Germinal center (tissue), 1 donor: ENCODE data around the gene SHISA5.
"Not testable (repeated sequence)": the region's sequence is repeated elsewhere in the genome, so short reads cannot be mapped to it uniquely, and the experiment has no call there.

Experiments used
- DNase-seq: peaks from one replicate; pipeline ENCODE4 v3.0.0; 2012; ENCODE audit warnings: mixed read lengths, low spot score

The SHISA5 gene

DNA sequence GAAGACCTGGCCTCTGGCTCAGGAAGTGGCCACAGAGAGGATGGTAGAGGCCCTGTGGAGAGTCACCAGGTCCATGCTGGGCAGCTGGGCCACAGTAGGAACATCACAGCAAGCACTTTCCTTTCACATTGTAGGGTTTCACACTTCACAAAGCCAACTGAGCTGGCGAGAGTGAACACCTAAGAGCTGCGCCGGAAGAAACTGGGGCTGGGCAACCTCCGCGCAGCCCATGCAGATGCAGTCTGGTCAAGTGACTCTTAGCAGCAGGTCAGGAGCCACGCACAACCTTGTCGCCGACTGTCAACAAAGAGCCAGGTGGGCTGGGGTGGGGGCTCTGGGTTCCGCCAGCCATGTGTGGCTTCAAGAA, 15.3 kb upstream of the SHISA5 start:
- DNase-seq: no peak

DNA sequence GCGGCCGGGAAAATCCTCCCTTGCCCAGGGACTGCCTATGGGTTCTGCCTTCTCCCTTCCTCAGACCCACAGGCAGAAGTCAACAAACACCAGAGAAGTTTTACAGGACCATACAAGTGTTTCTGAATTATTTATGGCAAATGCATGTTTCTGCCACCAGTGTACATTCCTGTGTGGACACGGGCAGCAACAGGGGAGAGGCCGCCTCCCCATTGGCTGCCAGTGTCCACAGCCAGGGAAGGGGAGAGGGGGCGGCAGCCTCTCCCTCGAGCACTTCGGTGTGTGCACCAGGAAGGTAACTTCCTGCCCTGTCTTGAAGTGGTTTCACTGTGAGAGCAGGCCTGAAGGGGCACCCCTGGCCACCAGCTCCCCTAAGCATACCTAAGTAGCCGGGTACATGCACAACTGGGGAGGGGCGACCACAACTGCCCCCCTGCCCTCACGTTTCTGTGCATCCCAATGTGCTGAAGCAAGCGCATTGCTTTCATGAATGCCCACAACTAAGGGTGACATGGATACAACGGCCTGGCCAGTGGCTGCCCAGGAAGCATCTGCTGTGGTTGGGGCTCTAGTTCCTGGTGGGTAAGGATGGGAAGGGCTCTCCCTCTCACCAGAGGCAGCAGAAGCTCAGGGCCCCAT, 14.8 kb upstream of the SHISA5 start:
- DNase-seq: no peak

DNA sequence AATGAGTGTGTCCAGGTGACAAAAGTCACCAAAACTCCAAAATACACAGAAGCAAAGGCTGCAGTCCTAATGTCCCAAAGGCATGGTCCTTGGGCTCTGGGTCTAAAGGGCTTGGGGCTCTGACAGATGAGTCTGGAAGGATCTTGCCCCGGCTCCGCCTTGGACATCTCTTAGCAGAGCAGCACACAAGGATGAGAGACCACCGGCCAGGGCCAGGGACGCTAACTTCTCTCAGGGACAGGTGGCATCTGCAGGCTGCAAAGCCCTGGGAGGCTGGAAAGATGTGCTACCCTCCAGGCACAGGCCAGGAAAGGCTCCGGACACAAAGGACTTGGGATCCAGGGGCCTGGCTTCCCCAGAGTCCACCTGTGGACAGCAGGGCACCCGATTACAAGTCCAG, 14.1 kb upstream of the SHISA5 start:
- DNase-seq: no peak

DNA sequence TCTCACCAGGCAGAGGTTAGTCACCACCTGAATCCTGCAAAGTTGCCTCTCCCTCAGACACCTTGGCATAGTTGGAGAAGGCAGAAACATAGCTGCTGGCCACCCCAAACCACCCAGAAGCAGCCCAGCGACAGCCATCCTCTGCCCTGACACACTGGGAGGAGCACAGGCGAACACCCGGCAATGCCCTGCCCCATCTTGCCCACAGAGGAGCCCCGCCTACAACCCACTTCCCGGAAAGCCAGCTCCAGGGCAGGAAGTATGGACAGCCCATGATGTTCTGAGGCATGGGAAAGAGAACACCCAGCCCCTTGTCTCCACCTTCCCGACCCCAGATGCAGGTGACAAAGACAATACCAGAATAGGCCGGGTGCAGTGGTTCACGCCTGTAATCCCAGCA, 12.6 kb upstream of the SHISA5 start:
- DNase-seq: no peak

DNA sequence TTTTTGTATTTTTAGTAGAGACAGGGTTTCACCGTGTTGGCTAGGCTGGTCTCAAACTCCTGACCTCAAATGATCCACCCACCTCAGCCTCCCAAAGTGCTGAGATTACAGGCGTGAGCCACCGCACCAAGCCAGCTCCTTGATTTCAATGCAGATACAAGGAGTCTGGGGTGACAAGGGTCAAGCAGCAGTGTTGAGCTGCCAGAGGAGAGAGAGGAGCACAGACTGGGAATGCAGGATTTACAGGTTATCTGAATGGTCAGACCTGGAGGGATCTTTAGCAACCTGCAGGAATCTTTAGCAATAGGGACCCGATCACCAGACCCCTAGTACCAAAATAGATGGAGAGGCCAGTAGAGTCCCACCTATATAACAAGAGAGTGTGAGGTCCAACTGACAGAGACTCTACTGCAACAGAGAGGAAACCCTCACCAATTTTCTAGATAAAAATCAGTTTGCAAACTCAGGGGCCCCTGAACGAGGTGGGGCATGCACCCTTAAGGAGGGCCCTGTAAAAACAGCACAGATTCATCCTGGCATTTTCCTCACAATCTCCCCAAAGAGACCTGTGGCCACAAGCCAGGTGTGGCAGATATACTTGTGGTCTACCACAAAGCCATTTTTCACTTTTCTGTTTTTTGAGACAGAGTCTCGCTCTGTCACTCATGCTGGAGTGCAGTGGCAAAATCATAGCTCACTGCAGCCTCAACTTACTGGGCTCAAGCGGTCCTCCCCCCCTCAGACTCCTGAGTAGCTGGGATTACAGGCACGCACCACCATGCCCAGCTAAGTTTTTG, 10.7 kb upstream of the SHISA5 start:
- no peak for DNase-seq

DNA sequence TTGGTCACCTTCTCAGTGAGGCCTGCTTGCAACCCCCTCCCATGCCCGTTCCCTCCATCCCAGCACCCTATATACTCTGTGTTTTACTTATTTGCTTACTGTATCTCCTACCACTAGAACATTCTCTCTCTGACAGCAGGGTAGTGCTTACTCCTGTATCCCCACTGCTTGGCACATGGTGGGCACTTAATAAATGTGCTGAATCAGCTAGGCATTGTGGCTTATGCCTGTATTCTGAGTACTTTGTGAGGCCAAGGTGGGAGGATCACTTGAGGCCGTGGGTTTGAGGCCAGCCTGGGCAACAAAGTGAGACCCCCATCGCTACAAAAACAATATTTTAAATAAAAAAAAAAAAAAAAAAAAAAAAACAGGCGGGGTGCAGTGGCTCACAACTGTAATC, 7.6 kb upstream of the SHISA5 start:
- no peak for DNase-seq

DNA sequence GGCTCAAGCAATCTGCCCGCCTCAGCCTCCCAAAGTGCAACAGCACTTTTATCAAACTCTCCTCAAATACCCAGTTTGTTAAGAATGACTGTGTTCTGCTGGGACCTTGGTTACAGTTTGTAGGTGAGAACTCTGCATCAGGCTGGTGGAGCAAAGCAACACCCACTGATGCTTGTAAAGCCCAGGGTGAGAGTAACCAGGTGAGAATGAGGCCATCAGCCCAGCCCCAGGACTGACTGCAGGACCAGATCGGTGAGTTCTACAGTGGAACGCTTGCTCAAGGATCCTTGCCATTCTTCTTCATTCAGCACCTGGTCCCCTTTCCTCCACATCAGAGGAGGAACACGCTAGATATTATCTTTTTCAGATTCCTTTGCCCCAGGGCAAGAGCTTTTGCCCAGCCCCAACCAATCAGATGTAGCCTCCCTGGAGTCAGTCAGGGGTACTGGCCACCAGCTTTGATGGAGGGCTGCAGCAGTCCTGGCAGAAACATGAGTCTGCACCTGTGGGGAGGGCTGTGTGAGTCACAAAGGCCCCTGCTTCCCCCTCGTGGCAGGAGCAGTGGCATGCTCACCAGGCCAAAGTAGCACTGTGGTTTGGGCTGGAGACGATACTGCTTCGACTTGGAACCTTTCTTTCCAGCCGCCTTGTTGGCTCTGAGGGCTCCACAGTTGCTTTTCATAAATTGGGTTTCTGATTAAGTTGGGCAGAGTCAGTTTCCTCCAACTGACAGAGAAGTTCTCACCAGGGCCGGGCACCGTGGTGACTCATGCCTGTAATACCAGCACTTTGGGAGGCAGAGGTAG, 3.5 kb upstream of the SHISA5 start:
- peak; percentile 63 for DNase-seq

DNA sequence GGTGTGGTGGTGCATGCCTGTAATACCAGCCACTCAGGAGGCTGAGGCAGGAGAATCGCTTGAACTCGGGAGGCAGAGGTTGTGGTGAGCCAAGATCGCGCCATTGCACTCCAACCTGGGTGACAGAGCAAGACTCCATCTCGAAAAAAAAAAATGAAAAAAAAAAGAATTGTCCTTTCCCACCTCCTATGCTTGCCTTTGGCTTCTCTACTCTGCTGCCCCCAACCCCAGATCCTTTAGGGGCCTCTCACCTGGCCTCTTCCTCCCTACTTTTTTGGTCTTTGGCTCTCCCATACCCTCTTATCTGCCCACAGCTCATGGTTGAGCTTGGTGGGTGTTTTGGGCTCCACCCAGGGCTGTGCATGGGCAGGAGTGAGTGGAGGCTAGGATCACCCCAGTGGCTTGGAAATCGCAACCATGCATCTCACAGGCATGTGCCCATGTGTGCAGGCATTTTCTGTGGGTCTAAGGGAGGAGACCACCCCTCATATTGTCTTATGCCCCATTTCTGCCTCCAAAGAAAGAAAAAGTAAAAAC, 2.1 kb upstream of the SHISA5 start:
- DNase-seq: no peak

DNA sequence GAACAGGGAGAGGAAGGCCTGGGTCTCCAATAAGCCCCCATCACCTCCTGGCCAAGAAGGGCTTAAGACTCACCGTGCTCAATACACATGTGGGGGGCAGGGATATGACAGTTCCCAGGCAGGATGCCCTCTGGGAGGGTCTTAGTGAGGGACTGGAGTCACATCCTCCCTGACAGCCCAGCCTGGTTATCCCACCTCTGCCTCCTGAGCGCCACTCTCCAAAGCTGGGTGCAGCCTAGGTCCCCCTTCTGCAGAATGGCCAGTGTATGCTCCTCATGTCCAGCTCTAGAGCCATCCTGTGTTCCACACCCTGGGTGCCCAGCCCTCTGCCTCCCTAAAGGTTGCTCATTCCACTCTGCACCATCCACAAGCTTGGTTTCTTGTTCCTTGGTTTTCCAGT, 1.2 kb upstream of the SHISA5 start:
- DNase-seq: no peak

DNA sequence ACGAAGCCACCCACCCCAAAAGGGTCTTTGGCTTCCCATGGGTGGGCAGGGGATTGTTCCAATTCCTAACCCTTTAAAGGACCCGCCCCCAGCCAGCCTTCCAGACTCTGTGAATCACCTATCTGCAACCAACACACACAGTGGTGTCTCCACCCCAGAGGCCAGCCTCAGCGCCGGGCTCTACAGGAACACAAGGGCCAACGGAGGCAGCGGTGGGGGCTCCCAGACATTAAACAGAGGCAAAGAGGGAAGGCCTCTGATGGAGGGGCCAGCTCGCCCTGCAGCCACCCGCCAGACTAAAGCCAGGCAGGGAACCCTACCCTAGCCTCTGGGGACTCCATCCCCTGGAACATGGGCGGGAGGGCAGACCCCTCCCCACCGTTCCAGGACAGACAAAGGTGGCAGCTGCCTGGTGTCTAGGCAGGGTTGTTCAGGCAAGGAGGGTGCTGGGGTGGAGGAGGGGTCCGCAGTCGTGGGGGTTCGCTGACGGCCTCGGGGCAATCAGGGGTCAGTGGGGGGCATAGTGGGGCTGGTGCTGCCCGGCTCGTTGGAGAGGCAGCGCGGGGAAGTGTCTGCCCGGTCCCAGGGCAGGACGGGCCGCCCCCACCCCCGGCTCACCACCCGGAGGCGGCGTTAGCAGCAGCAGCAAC, 448 bp downstream of the SHISA5 start:
- no peak for DNase-seq

DNA sequence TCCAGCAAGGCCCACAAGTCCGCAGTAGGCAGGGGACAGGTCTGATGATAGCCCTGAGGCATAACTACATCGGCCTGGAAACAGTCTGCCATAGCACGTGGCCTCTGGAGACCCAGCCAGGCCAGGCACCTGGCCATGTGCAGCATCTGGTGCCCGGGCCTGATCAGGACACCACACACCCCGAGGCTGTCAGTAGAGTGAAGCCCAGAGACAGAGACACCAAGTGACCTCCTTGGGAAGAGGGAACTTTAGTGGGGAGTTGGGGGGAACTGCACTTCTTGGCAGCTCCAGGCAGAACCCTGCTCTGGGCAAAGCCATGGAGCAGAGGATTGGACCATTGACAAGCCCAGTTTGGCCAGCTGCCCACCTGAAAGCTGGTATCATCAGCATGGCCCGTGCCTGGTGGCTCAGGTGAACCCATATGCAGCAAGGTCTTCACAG, 1.2 kb downstream of the SHISA5 start:
- DNase-seq: no peak

DNA sequence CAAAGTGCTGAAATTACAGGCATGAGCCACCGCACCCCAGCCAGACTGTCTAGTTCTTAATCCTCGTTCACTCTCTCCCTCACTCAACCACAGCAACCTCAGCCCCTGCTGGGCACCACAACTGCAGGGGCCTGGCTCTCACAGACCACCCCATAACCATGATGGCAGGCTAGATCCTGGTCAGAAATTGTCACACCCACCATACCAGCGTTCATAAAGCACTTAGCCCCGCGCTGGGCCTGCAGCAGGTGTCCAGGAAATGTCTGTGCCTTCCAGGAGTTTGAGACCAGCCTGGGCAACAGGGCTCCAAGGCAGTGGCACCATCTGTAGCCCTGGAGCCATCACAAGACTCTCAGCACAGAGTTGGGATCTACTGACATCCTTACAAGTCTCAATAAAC, 1.9 kb downstream of the SHISA5 start:
- no peak for DNase-seq

DNA sequence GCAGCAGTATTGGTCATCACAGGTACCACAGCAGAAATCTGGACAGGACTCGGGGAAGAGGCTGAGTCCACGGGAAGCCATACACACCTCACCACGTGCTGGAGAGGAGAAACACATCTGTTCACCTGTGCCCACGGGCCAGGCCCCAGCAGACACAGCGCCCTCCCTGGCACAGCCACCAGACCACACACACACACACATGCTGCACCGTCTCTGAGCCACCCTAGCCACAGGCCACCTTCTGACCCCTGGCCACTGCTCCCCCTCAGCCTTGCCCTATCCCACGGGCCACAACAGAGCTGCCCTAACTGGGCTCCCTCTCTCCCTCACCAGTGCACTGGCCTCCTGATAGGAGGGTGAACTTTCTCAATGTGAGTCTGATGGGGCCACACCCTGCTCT, 2.8 kb downstream of the SHISA5 start:
- DNase-seq: no peak

DNA sequence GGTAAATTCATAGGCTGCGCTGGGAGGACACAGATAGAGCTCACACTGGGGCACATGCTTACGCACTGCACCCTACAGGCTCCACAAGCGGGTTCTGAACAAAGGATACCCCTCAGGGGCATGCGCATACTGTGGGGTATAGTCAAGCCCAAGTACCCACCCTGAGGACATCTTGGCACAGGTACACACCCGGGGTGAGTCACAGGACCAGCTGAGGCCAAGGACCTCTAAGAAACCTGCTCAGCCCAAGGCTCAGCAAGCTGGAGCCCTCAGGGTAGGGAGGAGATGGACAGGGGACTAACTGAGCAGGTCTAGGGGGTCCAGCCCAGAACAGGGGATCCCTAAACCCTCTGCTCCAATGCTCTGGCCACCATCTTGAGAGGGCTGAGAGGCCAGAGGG, 3.3 kb downstream of the SHISA5 start:
- no peak for DNase-seq

DNA sequence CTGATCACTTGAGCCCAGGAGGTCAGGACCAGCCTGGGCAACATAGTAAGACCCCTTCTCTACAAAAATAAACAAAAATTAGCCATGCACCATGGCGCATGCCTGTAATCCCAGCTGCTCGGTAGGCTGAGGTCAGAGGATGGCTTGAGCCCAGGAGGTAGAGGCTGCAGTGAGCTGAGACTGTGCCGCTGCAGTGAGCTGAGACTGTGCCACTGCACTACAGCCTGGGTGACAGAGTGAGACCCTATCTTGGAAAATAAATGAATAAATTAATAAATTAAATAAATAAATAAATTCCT, 10.8 kb downstream of the SHISA5 start:
- no peak for DNase-seq

DNA sequence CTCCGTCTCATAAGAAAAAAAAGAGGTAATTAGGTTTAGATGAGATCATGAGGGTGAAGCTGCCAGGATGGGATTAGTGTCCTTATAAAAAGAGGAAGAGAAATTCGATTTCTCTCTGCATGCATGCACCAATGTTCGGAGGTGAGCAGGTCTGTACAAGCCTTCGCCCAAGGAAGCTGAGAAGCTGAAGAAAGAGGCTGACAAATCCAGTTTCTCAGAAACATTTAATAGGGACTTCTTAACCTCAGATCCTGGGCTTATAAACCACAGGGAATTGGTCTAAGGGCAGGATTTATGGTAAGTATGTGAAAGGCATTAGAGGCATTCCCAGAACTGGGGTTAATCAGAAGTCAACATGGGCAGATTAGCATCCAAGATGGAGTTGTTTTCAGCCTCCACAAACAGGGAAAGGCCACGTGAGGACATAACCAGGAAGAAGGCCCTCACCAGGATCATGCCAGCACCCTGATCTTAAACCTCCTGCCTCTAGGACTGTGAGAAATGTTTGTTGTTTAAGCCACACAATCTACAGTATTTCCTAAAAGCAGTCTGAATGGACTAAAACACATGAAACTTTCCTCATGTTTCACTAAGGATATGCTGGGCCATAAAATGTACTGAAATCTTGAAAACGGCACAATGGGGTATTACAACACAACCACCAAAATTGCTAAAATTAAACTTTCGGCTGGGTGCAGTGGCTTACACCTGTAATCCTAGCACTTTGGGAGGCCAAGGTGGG, 11.3 kb downstream of the SHISA5 start:
- DNase-seq: peak; percentile 46

DNA sequence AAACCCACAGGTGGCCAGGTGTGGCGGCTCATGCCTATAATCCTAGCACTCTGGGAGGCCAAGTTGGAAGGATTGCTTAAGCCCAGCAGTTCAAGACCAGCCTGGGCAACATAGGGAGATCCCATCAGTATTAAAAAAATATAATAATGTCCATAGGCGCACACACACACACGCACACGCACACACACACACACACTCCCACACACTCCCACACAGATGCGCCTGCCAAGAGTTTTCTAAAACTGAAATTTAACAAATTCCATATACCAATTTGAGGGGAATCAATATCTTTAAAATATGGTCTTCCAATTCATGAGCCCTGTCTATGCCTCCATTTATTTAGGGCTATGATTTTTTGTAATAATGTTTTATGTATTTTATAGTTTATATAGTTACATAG, 17.0 kb downstream of the SHISA5 start:
- DNase-seq: no peak

DNA sequence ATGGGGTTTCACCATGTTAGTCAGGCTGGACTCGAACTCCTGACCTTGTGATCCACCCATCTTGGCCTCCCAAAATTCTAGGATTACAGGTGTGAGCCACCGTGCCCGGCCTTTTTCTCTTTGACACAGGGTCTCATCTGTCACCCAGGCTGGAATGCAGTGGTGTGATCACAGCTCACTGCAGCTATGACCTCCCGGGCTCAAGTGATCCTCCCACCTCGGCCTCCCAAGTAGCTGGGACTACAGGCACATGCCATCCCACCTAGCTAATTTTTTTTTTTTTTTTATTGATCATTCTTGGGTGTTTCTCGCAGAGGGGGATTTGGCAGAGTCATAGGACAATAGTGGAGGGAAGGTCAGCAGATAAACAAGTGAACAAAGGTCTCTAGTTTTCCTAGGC, 21.2 kb downstream of the SHISA5 start:
- DNase-seq: not testable (repeated sequence)

DNA sequence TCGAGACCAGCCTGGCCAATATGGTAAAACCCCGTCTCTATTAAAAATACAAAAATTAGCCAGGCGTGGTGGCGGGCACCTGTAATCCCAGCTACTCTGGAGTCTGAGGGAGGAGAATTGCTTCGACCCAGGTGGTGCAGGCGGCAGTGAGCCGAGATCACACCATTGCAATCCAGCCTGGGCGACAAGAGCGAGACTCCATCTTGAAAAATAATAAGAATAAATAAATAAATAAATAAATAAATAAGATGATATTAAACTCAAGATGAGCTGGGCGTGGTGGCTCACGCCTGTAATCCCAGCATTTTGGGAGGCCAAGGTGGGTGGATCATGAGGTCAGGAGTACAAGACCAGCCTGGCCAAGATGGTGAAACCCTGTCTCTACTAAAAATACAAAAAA, 23.1 kb downstream of the SHISA5 start:
- DNase-seq: not testable (repeated sequence)

DNA sequence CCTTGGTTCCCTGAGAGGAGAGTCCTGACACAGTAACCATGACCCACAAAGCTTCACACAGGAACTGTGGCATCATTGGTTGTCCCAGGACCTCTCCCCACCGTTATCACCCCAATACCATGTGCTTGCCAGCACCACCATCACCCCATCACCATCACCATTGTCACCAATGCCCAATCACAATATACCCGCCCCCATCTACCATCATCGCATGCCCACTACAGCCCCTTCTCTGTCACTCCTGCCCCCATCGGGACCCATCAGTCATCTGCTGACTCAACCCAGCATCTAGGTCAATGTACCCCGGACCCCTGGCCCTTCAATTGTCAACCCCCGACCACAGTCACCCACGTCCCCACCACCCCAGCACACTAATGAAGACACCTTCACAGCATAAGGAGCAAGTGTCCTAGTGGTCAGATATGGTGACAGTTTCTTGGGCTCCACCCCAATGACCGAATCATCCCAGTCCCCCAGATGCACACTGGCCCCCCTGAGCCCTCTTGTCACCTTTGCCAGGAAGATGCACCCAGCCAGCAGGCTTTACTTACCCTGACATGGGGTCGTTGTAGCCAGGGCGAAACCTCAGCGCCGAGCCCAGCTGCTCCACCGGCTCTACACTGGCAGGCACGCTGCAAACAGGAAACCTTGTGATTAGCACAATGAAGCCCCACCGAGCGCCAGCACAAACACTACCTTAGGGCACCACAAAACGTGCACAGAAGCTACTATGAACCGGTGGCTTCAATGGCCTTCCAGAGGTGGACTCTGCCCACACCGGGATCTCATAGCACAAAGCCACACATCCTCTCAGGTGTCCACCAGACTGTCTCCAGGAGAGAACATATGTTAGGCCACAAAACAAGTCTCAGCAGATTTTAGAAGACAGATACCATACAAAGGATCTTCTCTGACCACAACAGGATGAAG, 25.1 kb downstream of the SHISA5 start:
- no peak for DNase-seq
